AG10803 (cell line): ENCODE results near the gene MAB21L3.

ENCODE experiments used
- DNase-seq: peaks from one replicate; pipeline ENCODE4 v3.0.0; 2010; ENCODE audit warnings: low read depth
- H3K4me3 ChIP-seq: 2 replicates; pipeline ENCODE4 v1.5.1; 2011; ENCODE audit warnings: mild to moderate bottlenecking, low read length, control low read depth
- TF ChIP-seq, protein P1 (sequence below): conservative IDR thresholded peaks from 2 replicates; pipeline ENCODE4 v1.5.1; 2011; ENCODE audit warnings: mild to moderate bottlenecking, low read length, control low read depth, inconsistent platforms

MAB21L3 gene

DNA sequence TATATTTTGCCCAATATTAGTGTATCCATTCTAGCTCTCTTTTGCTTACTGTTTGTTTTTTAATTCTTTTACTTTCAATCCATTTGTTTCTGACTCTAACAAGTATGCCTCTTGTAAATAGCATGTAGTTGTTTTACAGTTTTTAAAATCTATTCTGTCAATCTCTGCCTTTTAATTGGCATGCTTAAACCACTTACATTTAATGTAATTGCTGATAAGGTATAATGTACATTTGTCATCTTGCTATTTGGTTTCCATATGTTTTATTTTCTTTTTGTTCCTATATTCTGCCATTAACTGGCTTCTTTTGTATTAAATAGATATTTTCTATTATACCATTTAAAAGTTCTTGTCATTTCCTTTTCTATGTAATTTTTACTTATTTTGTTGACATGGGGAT is 16.2 kb upstream of the MAB21L3 start:
- no peak overlapping the region for H3K4me3 ChIP-seq
- TF ChIP-seq, protein P1, sequence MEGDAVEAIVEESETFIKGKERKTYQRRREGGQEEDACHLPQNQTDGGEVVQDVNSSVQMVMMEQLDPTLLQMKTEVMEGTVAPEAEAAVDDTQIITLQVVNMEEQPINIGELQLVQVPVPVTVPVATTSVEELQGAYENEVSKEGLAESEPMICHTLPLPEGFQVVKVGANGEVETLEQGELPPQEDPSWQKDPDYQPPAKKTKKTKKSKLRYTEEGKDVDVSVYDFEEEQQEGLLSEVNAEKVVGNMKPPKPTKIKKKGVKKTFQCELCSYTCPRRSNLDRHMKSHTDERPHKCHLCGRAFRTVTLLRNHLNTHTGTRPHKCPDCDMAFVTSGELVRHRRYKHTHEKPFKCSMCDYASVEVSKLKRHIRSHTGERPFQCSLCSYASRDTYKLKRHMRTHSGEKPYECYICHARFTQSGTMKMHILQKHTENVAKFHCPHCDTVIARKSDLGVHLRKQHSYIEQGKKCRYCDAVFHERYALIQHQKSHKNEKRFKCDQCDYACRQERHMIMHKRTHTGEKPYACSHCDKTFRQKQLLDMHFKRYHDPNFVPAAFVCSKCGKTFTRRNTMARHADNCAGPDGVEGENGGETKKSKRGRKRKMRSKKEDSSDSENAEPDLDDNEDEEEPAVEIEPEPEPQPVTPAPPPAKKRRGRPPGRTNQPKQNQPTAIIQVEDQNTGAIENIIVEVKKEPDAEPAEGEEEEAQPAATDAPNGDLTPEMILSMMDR: no peak
- DNase-seq: no peak

DNA sequence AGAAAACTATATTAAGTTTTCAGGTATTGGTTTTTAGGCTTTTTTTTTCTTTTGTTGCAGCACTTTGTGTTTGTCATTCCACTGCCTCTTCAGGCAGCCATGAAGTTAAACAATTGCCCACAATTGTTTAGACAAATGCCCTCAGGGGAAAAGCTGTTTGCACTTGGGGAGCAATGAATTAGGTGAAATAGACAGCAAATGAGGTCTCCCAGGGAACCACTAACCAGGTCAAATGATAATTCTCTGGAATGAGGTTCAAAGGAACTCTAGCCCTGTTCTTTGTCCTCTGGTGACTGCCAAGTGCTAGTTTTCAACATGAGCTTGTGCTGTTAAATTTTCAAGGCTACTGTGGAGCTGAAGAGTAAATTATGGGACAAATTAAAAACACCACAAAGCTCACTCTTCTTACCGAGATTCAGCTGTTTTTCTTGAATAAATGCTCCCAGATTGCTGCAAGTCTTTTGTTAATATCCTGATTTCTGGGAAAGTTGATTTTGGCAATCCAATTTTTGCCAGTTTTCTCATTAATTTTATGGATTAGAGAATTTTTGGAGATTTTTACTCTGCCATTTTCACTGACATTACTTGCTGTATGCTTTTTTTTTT is 15.1 kb upstream of the MAB21L3 start:
- H3K4me3 ChIP-seq: no peak overlapping the region
- no peak for DNase-seq
- TF ChIP-seq, protein P1: no peak

DNA sequence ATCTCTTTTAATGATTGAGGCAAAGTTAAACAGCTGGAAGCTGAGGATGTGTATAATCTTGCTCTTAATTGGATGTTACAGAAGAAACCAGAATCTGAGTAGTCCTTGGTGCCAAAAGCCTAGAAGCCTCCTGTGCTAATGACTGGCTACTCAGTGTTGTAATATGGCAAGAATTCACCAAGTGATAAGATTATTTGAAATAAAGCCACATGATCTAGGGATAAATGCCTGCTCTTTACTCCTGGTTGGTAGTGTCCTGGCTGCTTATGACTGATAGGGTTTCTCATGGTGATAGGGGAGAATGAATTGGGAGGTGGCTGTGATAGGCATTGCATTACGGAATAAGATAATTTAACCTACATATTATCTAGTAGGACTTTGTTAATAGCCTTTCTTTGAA is 13.6 kb upstream of the MAB21L3 start:
- TF ChIP-seq, protein P1: no peak
- no peak for DNase-seq
- H3K4me3 ChIP-seq: no peak overlapping the region

DNA sequence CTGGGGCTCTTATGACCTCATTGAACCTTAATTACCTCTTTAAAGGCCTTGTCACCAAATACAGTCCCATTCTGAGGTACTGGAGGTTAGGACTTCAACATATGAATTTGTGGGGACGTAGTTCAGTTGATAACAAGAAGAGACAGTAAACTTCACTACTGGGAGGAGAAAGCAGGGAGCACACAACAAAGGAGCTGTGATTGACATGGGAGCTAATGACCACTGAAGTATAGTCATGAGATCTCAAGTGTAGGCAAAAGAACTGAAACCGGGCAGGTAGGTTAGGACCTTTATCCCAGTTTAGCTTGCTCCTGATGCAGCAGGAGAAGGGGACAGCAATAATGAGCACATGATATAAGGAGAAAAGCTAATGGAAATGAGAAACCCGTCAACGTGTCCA is 11.8 kb upstream of the MAB21L3 start:
- H3K4me3 ChIP-seq: no peak overlapping the region
- no peak for DNase-seq
- TF ChIP-seq, protein P1: no peak

DNA sequence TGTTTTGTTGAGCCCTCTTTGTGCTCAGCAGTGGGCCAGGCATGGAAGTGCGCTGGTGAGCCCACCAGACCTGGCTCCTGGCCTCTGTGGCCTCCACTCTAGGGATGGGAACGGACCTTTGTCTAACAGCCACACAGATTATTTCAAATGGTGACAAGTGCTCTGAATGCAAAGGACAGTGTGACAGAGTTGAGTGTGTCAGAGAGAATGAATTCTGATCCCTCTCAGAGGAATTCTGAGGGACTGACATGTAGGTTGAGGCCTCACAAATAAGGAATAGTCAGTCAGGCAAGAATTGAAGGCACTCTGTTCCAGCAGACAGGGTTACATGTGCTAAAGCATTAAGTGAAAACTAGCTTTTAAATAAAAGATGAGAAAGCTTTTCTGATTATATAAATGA is 11.3 kb upstream of the MAB21L3 start:
- TF ChIP-seq, protein P1: no peak
- DNase-seq: no peak
- H3K4me3 ChIP-seq: no peak overlapping the region

DNA sequence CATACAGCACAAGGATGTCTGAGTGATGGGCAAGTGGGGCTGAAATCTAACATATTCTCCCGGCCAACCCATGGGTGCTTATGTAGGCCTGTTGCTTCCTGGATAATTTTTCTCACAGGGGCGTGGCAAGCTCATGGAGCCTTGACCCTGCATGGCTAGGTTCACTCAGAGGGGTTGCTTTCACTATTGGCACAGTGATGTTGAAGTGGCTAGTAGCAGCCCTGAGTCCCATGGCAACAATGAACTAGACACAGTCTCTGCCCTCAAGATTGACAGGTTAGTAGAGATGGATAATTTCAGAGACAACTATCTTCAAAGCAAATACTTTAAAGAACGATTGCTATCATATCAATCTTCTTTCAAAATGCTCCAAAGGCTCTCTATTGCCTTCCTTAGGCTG is 6.5 kb upstream of the MAB21L3 start:
- DNase-seq: no peak
- no peak overlapping the region for H3K4me3 ChIP-seq
- TF ChIP-seq, protein P1: no peak

DNA sequence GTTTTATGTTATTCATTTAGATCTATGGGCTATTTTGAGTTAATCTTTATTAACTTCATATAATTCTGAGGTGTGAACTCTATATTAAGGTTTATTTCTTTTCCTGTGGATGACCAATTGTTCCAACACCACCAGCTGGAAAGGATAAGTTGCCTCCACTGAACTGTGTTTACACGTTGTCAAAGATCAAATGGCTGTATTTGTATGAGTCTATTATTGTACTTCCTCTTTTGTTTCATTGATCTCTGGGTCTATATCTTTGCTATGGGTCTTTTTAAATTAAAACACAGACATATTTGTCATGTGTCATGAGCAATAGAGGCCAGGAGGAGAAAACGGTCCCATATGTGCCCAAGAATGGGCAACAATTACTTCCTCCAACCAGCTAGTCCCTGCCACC is 5.2 kb upstream of the MAB21L3 start:
- TF ChIP-seq, protein P1: no peak
- no peak overlapping the region for H3K4me3 ChIP-seq
- no peak for DNase-seq
